IMR-90 (cell line): ENCODE data around the gene MTPN. TPM values are rescaled to one million over a fixed set of nuclear protein-coding genes. Genes with fewer than 3 reads are reported as not detected.

Experiments used
- ATAC-seq: fragments of 200-7000 bp; cut with Tn5 transposase; 2 replicates; pipeline ENCODE4 v1.9.1; 2020; ENCODE audit warnings: low read depth, mild to moderate bottlenecking, moderate library complexity
- BruUV-seq: library from RNA; stranded (reverse); fragments of 400-500 nt; replicated peaks from 2 replicates; lab custom pipeline; 2021; lab: Mats Ljungman, UMichigan
- CTCF ChIA-PET: fragments of 300-600 bp; formaldehyde crosslinking; extraction: SDS; loops from one replicate; lab custom pipeline; 2021; ENCODE audit warnings: antibody characterized with exemption; lab: Yijun Ruan, JAX
- POLR2A ChIA-PET: fragments of 300-600 bp; sonication (Branson Sonifier 250); formaldehyde crosslinking; loops from one replicate; lab custom pipeline; 2022; ENCODE audit warnings: antibody characterized with exemption; ENCODE audit not compliant: unreplicated experiment; lab: Charles Lee
- DNase-seq: peaks from one replicate; pipeline ENCODE4 v3.0.0; 2013
- H2AFZ ChIP-seq: replicated peaks from 2 replicates; pipeline ENCODE3; 2013; ENCODE audit warnings: low read length, mild to moderate bottlenecking; ENCODE audit not compliant: poor library complexity
- H2AK5ac ChIP-seq: 2 replicates; pipeline ENCODE4 v1.6.1; 2013; ENCODE audit warnings: low read depth, low read length, inconsistent platforms
- H2AK9ac ChIP-seq: replicated peaks from 2 replicates; pipeline ENCODE3; 2013; ENCODE audit warnings: mild to moderate bottlenecking, low read depth, low read length, moderate library complexity; ENCODE audit not compliant: poor library complexity
- H2BK120ac ChIP-seq: 2 replicates; pipeline ENCODE4 v1.6.1; 2013; ENCODE audit warnings: low read depth, low read length, inconsistent platforms
- H2BK15ac ChIP-seq: 3 replicates; pipeline ENCODE4 v1.6.1; 2013; ENCODE audit warnings: low read depth, low read length, inconsistent platforms
- H2BK20ac ChIP-seq: 2 replicates; pipeline ENCODE4 v1.6.1; 2013; ENCODE audit warnings: low read depth, mild to moderate bottlenecking, inconsistent platforms, low read length, moderate library complexity
- H2BK5ac ChIP-seq: 2 replicates; pipeline ENCODE4 v1.6.1; 2013; ENCODE audit warnings: mild to moderate bottlenecking, low read depth, low read length, inconsistent platforms; ENCODE audit not compliant: poor library complexity, severe bottlenecking
- H3K14ac ChIP-seq: replicated peaks from 2 replicates; pipeline ENCODE4 v1.6.1; 2013; ENCODE audit warnings: low read depth, low read length, inconsistent platforms
- H3K18ac ChIP-seq: 2 replicates; pipeline ENCODE4 v1.6.1; 2013; ENCODE audit warnings: low read depth, low read length, control low read depth
- H3K23ac ChIP-seq: 2 replicates; pipeline ENCODE4 v1.6.1; 2013; ENCODE audit warnings: low read depth, low read length, inconsistent platforms
- H3K27ac ChIP-seq: 2 replicates; pipeline ENCODE4 v1.5.1; 2013; ENCODE audit warnings: mild to moderate bottlenecking, control low read depth, low read length; ENCODE audit not compliant: insufficient read depth
- H3K27me3 ChIP-seq: 2 replicates; pipeline ENCODE4 v1.6.1; 2013; ENCODE audit warnings: low read length; ENCODE audit not compliant: control insufficient read depth, insufficient read depth
- H3K36me3 ChIP-seq: 2 replicates; pipeline ENCODE4 v1.6.1; 2013; ENCODE audit warnings: low read length, mixed read lengths; ENCODE audit not compliant: control insufficient read depth, insufficient read depth
- H3K4ac ChIP-seq: 2 replicates; pipeline ENCODE4 v1.6.1; 2013; ENCODE audit warnings: low read depth, low read length, inconsistent platforms
- H3K4me1 ChIP-seq: 2 replicates; pipeline ENCODE4 v1.6.1; 2013; ENCODE audit warnings: low read length, mixed read lengths; ENCODE audit not compliant: control insufficient read depth, insufficient read depth
- H3K4me2 ChIP-seq: 2 replicates; pipeline ENCODE4 v1.6.1; 2013; ENCODE audit warnings: low read depth, mild to moderate bottlenecking, control low read depth, low read length, moderate library complexity
- H3K4me3 ChIP-seq: 2 replicates; pipeline ENCODE4 v1.5.1; 2013; ENCODE audit warnings: low read depth, mild to moderate bottlenecking, control low read depth, low read length, moderate library complexity; ENCODE audit not compliant: insufficient read depth
- H3K56ac ChIP-seq: 2 replicates; pipeline ENCODE4 v1.6.1; 2013; ENCODE audit warnings: low read length, inconsistent platforms; ENCODE audit not compliant: insufficient read depth; ENCODE audit errors: extremely low read depth
- H3K79me1 ChIP-seq, 2 experiments: 2 replicates each; pipeline ENCODE4 v1.6.1; 2013; ENCODE audit warnings: low read length in 2 of 2, inconsistent platforms in 1 of 2, low read depth in 1 of 2
- H3K9ac ChIP-seq: 2 replicates; pipeline ENCODE4 v1.6.1; 2013; ENCODE audit warnings: low read depth, low read length, control low read depth
- H3K9me1 ChIP-seq: 2 replicates; pipeline ENCODE4 v1.6.1; 2013; ENCODE audit warnings: low read length, inconsistent platforms; ENCODE audit not compliant: insufficient read depth
- H3K9me3 ChIP-seq: 2 replicates; pipeline ENCODE4 v1.6.1; 2013; ENCODE audit warnings: low read length; ENCODE audit not compliant: control insufficient read depth, insufficient read depth
- H4K20me1 ChIP-seq: 2 replicates; pipeline ENCODE4 v1.6.1; 2013; ENCODE audit warnings: low read length, inconsistent platforms; ENCODE audit not compliant: insufficient read depth
- H4K5ac ChIP-seq: 2 replicates; pipeline ENCODE4 v1.6.1; 2013; ENCODE audit warnings: mild to moderate bottlenecking, low read depth, low read length, control low read depth
- H4K8ac ChIP-seq, 2 experiments: 2 replicates each; pipeline ENCODE4 v1.6.1; 2013; ENCODE audit warnings: low read depth in 2 of 2, low read length in 2 of 2, control low read depth in 1 of 2, inconsistent platforms in 1 of 2
- H4K91ac ChIP-seq: 2 replicates; pipeline ENCODE4 v1.6.1; 2013; ENCODE audit warnings: low read depth, low read length, inconsistent platforms; ENCODE audit not compliant: insufficient read depth
- BHLHE40 ChIP-seq: fragments of 150-350 bp; IDR thresholded peaks from 2 replicates; pipeline ENCODE4 v1.6.1; 2016; ENCODE audit warnings: mild to moderate bottlenecking, low read depth, low read length
- CEBPB ChIP-seq: IDR thresholded peaks from 2 replicates; pipeline ENCODE4 v1.6.1; 2012; ENCODE audit warnings: low read depth, low read length, improper control_type of control experiment
- CHD1 ChIP-seq: IDR thresholded peaks from 2 replicates; pipeline ENCODE4 v1.6.1; 2012; ENCODE audit warnings: low read depth, low read length, improper control_type of control experiment
- FOS ChIP-seq: fragments of 150-350 bp; IDR thresholded peaks from 2 replicates; pipeline ENCODE4 v1.6.1; 2016; ENCODE audit warnings: low read depth, low read length
- MAFK ChIP-seq: IDR thresholded peaks from 2 replicates; pipeline ENCODE4 v1.6.1; 2012; ENCODE audit warnings: low read depth, low read length, improper control_type of control experiment
- MAZ ChIP-seq: IDR thresholded peaks from 2 replicates; pipeline ENCODE4 v1.6.1; 2012; ENCODE audit warnings: low read depth, mild to moderate bottlenecking, low read length, improper control_type of control experiment, moderate library complexity, borderline replicate concordance
- MXI1 ChIP-seq: IDR thresholded peaks from 2 replicates; pipeline ENCODE4 v1.6.1; 2012; ENCODE audit warnings: low read depth, mild to moderate bottlenecking, low read length, moderate library complexity, borderline replicate concordance
- NFE2L2 ChIP-seq: fragments of 150-350 bp; IDR thresholded peaks from 2 replicates; pipeline ENCODE4 v1.6.1; 2016; ENCODE audit warnings: low read depth, mild to moderate bottlenecking, low read length
- POLR2A ChIP-seq: IDR thresholded peaks from 2 replicates; pipeline ENCODE4 v1.6.1; 2012; ENCODE audit warnings: mild to moderate bottlenecking, low read depth, low read length
- RAD21 ChIP-seq: IDR thresholded peaks from 2 replicates; pipeline ENCODE4 v1.6.1; 2012; ENCODE audit warnings: low read length, improper control_type of control experiment
- RCOR1 ChIP-seq: IDR thresholded peaks from 2 replicates; pipeline ENCODE4 v1.6.1; 2012; ENCODE audit warnings: mild to moderate bottlenecking, low read length, improper control_type of control experiment; ENCODE audit not compliant: insufficient replicate concordance
- RFX5 ChIP-seq: IDR thresholded peaks from 2 replicates; pipeline ENCODE4 v1.8.0; 2012; ENCODE audit warnings: low read depth, mild to moderate bottlenecking, low read length, moderate library complexity
- SMC3 ChIP-seq: fragments of 150-350 bp; IDR thresholded peaks from 2 replicates; pipeline ENCODE4 v1.6.1; 2016; ENCODE audit warnings: low read depth, mild to moderate bottlenecking, antibody characterized with exemption, low read length, moderate library complexity
- USF2 ChIP-seq: fragments of 150-350 bp; IDR thresholded peaks from 2 replicates; pipeline ENCODE4 v1.6.1; 2017; ENCODE audit warnings: mild to moderate bottlenecking, antibody characterized with exemption, low read length, low read depth
- WGBS, 2 experiments: methylation state at CpG; one replicate each; pipeline versions ENCODE4 v1.1.5 to v1.1.7; 2013; ENCODE audit warnings: missing lambda C conversion rate in 2 of 2; ENCODE audit not compliant: insufficient read length in 1 of 2; ENCODE audit errors: extremely low coverage in 2 of 2; 5-methylcytosine and 5-hydroxymethylcytosine counted together
- dilution Hi-C: fragments of 300-500 bp; cut with HindIII; formaldehyde crosslinking; loops from one replicate; pipeline ENCODE4 v1.14.3; 2018; ENCODE audit warnings: low sequenced_read_pairs; ENCODE audit not compliant: unreplicated experiment
- in situ Hi-C: fragments of 300-500 bp; cut with MboI; formaldehyde crosslinking; loops from 3 replicates; pipeline ENCODE4 v1.14.3; 2019; ENCODE audit warnings: low sequenced_read_pairs, inconsistent platforms, mixed read lengths
- intact Hi-C: fragments of 100-400 bp; cut with micrococcal nuclease; formaldehyde crosslinking; loops from 2 replicates; pipeline ENCODE4 v1.10.0; 2022
- polyA plus RNA-seq, 3 experiments: library from polyadenylated mRNA; depleted of rRNA; stranded (reverse); fragments of >200 nt; gene quantifications; 2 replicates each; pipeline ENCODE4 v1.2.3, GENCODE V29; 2012; ENCODE audit warnings: low replicate concordance in 1 of 3
- total RNA-seq: library from RNA; depleted of rRNA; stranded (reverse); fragments of >200 nt; gene quantifications from 2 replicates; pipeline ENCODE4 v1.2.3, GENCODE V29; 2012
- TF ChIP-seq, protein P1 (sequence below): fragments of 150-350 bp; IDR thresholded peaks from 2 replicates; pipeline ENCODE4 v1.6.1; 2016; ENCODE audit warnings: low read depth, mild to moderate bottlenecking, low read length, moderate library complexity, borderline replicate concordance
- TF ChIP-seq, protein P2 (sequence below): conservative IDR thresholded peaks from 2 replicates; pipeline ENCODE4 v1.5.1; 2012; ENCODE audit warnings: mild to moderate bottlenecking, low read depth, low read length, improper control_type of control experiment

Gene MTPN
- total and polyA plus RNA-seq, 2 of the 4 experiments (the other 2 are of a cell fraction) = 58.8 to 94.4 TPM

DNA sequence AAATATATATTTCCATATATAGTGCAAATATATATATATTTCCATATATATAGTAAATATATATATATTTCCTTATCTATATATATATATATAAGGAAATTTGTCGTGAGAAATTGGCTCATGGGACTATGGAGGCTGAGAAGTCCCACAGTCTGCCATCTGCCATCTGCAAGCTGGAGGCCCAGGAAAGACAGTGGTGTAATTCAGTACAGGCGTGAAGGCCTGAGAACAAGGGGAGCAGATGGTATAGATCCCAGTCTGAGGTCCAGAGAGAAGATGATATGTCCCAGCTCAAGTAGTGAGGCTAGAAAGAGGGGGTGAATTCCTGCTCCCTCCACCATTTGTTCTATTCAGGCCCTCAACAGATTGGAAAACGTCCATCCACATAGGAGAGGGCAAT lies 78.9 kb downstream of the MTPN start:
- dilution Hi-C loops (no loop called here), in situ Hi-C loops (no loop called here), intact Hi-C loops (no loop called here)
- ChIA-PET POLR2A (no interaction called here), CTCF (interaction anchor here (0.5 kb wide), 1 partner anchor 34 kb away, joined by 4 read pairs; no protein-coding TSS in a partner anchor)
- Histone ChIP-seq H4K5ac (no peak overlapping the region), H3K56ac (no peak overlapping the region), H3K36me3 (no peaks in the 10 kb centered on the region), H3K14ac (no peak overlapping the region), H3K23ac (no peak overlapping the region), H2BK5ac (no peak overlapping the region), H2BK20ac (no peak overlapping the region), H3K27ac (no peak overlapping the region), H4K91ac (no peak overlapping the region), H3K4me3 (no peak overlapping the region), H4K8ac (no peak overlapping the region), H3K9ac (no peak overlapping the region), H3K27me3 (no peaks in the 10 kb centered on the region), H2AK5ac (no peak overlapping the region), H2AFZ (no peak overlapping the region), H3K4me2 (no peak overlapping the region), H4K20me1 (no peaks in the 10 kb centered on the region), H3K9me3 (no peaks in the 10 kb centered on the region), H2BK15ac (no peak overlapping the region), H3K4ac (no peak overlapping the region), H3K18ac (no peak overlapping the region), H3K9me1 (no peaks in the 10 kb centered on the region; the same call in 1 of the 2 replicates), H2AK9ac (no peak overlapping the region), H3K79me1 (no peaks in the 10 kb centered on the region), H3K4me1 (no peaks in the 10 kb centered on the region), H2BK120ac (no peak overlapping the region)
- TF ChIP-seq USF2 (no peak), CEBPB (no peak), MAZ (no peak), NFE2L2 (no peak), SMC3 (no peak), RCOR1 (no peak), CHD1 (no peak), POLR2A (no peak), MAFK (no peak), BHLHE40 (no peak), RAD21 (no peak), RFX5 (no peak), MXI1 (no peak), FOS (no peak)
- TF ChIP-seq, protein P1, sequence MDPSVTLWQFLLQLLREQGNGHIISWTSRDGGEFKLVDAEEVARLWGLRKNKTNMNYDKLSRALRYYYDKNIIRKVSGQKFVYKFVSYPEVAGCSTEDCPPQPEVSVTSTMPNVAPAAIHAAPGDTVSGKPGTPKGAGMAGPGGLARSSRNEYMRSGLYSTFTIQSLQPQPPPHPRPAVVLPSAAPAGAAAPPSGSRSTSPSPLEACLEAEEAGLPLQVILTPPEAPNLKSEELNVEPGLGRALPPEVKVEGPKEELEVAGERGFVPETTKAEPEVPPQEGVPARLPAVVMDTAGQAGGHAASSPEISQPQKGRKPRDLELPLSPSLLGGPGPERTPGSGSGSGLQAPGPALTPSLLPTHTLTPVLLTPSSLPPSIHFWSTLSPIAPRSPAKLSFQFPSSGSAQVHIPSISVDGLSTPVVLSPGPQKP = no peak
- TF ChIP-seq, protein P2, sequence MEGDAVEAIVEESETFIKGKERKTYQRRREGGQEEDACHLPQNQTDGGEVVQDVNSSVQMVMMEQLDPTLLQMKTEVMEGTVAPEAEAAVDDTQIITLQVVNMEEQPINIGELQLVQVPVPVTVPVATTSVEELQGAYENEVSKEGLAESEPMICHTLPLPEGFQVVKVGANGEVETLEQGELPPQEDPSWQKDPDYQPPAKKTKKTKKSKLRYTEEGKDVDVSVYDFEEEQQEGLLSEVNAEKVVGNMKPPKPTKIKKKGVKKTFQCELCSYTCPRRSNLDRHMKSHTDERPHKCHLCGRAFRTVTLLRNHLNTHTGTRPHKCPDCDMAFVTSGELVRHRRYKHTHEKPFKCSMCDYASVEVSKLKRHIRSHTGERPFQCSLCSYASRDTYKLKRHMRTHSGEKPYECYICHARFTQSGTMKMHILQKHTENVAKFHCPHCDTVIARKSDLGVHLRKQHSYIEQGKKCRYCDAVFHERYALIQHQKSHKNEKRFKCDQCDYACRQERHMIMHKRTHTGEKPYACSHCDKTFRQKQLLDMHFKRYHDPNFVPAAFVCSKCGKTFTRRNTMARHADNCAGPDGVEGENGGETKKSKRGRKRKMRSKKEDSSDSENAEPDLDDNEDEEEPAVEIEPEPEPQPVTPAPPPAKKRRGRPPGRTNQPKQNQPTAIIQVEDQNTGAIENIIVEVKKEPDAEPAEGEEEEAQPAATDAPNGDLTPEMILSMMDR = no peak
- ATAC-seq (no peak), DNase-seq (no peak)
- BruUV-seq = no TSS peak
- no CpG with 5 or more reads among the region's 3 CpGs for WGBS, 2 experiments
